ENCODE data around the gene GNL2. TPM values are rescaled to one million over a fixed set of nuclear protein-coding genes. Genes with fewer than 3 reads are reported as not detected.
A peak's percentile ranks its signal among the peaks of the same experiment; 100 is the strongest.

The GNL2 gene
- total RNA-seq, 4 donors from 2014 or later, result 25.1 to 58.2 (median 34.2) TPM

- no peak overlapping the region for H3K4me3 ChIP-seq (ENCODE audit: low read depth, poor library complexity, severe bottlenecking)
- intact Hi-C loops (cut with DNase I; ENCODE audit: low total_unique reads), result loop anchor here (10.0 kb wide), 1 partner anchor 69 kb away; no protein-coding TSS in a partner anchor
- 46 to 61% methylated on average over 9 of the region's 9 CpGs for WGBS, 2 donors
- TF ChIP-seq CTCF (IDR thresholded peaks at IDR 0.05) (no peak), POLR2A (IDR thresholded peaks at IDR 0.05) (no peak)
- peak in 1 of 2 donors; percentile 84 for DNase-seq (ENCODE audit: low spot score in 2 of 2)
Measured at GRCh38 chr1:37605806-37606474, 10.2 kb upstream of the GNL2 start.

- H3K4me3 ChIP-seq (ENCODE audit: low read depth, poor library complexity, severe bottlenecking), result no peak overlapping the region
- 47 to 58% methylated on average over 10 to 12 of the region's 12 CpGs for WGBS, 2 donors
- TF ChIP-seq CTCF (IDR thresholded peaks at IDR 0.05) (no peak), POLR2A (IDR thresholded peaks at IDR 0.05) (no peak)
- intact Hi-C loops (cut with DNase I; ENCODE audit: low total_unique reads), result loop anchor here (10.0 kb wide), 1 partner anchor 70 kb away; no protein-coding TSS in a partner anchor
- no peak for DNase-seq (ENCODE audit: low spot score in 2 of 2)
Measured at GRCh38 chr1:37605061-37605650, 9.4 kb upstream of the GNL2 start.

DNA sequence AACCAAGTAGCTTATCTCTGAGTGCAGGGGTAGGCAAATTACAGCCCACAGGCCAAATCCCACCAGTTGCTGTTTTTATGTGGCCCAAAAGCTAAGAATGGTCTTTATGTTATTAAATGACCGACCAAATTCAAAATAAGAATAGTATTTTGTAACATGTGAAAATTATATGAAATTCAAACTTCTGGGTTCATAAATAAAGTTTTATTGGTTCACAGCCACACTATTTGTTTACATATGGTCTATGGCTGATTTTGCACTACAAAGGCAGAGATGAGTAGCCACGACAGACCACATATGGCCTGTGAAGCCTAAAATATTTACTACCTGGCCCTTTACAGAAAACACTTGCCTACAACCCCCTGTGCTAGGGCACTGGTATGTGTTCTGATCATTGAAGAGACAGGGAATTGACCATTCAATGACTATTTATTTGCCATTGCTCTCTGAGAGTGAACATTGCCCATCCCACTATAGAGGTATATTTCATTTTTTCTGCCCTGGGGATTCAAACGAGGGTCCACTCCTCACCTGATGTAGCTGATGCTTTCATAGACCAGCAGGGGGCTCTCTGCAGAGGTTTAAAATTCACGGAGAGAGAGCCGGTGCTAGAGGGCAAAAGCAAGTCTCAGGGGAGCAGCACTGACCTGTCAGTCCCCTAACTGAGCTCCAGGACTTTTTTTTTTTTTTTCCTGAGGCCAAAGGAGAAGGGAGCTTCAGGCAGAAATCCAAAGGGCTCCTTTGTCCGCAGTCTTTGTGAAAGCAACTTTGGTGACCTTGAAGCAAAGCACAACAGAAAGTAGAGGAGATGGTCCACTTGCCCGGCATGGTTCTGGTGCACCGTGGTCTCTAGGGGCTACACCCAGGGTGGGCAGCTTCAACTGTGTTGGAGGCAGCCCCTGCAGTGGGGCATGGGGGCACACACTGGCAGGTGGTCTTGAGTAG, 7.3 kb upstream of the GNL2 start:
- WGBS, 2 donors, result 38 to 39% methylated on average over 8 of the region's 8 CpGs
- DNase-seq (ENCODE audit: low spot score in 2 of 2), result no peak
- intact Hi-C loops (cut with DNase I; ENCODE audit: low total_unique reads), result loop anchor here (10.0 kb wide), 1 partner anchor 72 kb away; no protein-coding TSS in a partner anchor

GRCh38 chr1:37601441-37601840, 5.7 kb upstream of the GNL2 start:
- intact Hi-C loops (cut with DNase I; ENCODE audit: low total_unique reads), result loop anchor here (10.0 kb wide), 1 partner anchor 73 kb away; no protein-coding TSS in a partner anchor
- H3K4me3 ChIP-seq (ENCODE audit: low read depth, poor library complexity, severe bottlenecking), result no peak overlapping the region
- TF ChIP-seq POLR2A (IDR thresholded peaks at IDR 0.05) (no peak), CTCF (IDR thresholded peaks at IDR 0.05) (no peak)
- DNase-seq (ENCODE audit: low spot score in 2 of 2), result no peak

More for the DNA sequence above, 7.3 kb upstream of the GNL2 start:
- TF ChIP-seq CTCF (IDR thresholded peaks at IDR 0.05), result no peak
- no peak for TF ChIP-seq POLR2A (IDR thresholded peaks at IDR 0.05)
- no peak overlapping the region for H3K4me3 ChIP-seq (ENCODE audit: low read depth, poor library complexity, severe bottlenecking)

- WGBS, 2 donors, result 68 to 72% methylated on average over 5 of the region's 5 CpGs
- peak in 1 of 2 donors; percentile 64 for DNase-seq (ENCODE audit: low spot score in 2 of 2)
- TF ChIP-seq POLR2A (IDR thresholded peaks at IDR 0.05), result no peak
- no peak for TF ChIP-seq CTCF (IDR thresholded peaks at IDR 0.05)
- H3K4me3 ChIP-seq (ENCODE audit: low read depth, poor library complexity, severe bottlenecking), result no peak overlapping the region
- intact Hi-C loops (cut with DNase I; ENCODE audit: low total_unique reads), result loop anchor here (10.0 kb wide), 1 partner anchor 75 kb away; no protein-coding TSS in a partner anchor
Measured at GRCh38 chr1:37599940-37600339, 4.2 kb upstream of the GNL2 start.
